Prostate gland (tissue), 2 donors: Measurements from ENCODE around the gene SLC46A1.

ENCODE experiments used
- POLR2A ChIP-seq: fragments of 450-650 bp; IDR thresholded peaks from one replicate; pipeline ENCODE4 v1.6.1; 2016; ENCODE audit warnings: antibody characterized with exemption, mild to moderate bottlenecking
- TF ChIP-seq, protein P1 (sequence below), 4 experiments: fragments of 200-600 bp in 2 of 4; fragments of 450-650 bp in 2 of 4; sonication (generic) in 2 of 4; IDR thresholded peaks; 1 replicate in 3 of 4; 2 replicates in 1 of 4; pipeline ENCODE4 v1.5.1; 2016 to 2019; ENCODE audit warnings: antibody characterized with exemption in 4 of 4, mild to moderate bottlenecking in 2 of 4, moderate library complexity in 2 of 4

DNA sequence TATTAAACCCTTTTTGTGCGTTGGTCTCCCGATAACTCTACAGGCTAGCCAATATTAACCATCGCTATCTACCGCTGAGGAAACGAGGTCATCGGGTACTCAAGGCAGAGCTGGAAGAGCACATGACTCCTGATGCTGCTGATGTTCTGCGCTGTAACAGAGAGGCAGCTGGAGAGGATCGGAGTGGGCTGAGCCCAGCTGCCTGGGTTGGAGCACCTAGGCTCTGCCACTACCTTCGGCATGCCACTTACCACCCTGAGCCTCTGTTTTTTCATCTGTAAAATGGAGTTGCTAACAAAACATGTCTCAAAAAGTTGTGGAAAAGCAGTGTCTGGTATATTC lies 432 bp upstream of the SLC46A1 start:
- TF ChIP-seq, protein P1, sequence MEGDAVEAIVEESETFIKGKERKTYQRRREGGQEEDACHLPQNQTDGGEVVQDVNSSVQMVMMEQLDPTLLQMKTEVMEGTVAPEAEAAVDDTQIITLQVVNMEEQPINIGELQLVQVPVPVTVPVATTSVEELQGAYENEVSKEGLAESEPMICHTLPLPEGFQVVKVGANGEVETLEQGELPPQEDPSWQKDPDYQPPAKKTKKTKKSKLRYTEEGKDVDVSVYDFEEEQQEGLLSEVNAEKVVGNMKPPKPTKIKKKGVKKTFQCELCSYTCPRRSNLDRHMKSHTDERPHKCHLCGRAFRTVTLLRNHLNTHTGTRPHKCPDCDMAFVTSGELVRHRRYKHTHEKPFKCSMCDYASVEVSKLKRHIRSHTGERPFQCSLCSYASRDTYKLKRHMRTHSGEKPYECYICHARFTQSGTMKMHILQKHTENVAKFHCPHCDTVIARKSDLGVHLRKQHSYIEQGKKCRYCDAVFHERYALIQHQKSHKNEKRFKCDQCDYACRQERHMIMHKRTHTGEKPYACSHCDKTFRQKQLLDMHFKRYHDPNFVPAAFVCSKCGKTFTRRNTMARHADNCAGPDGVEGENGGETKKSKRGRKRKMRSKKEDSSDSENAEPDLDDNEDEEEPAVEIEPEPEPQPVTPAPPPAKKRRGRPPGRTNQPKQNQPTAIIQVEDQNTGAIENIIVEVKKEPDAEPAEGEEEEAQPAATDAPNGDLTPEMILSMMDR (IDR thresholded peaks at IDR 0.05), result no peak
- no peak for TF ChIP-seq POLR2A
